ENCODE measurements around the gene SLC7A4. TPM values are rescaled to one million over a fixed set of nuclear protein-coding genes. Genes with fewer than 3 reads are reported as not detected.
"Not testable (repeated sequence)": the region's sequence is repeated elsewhere in the genome, so short reads cannot be mapped to it uniquely, and the experiment has no call there.

SLC7A4 gene
- total RNA-seq, 4 donors from 2014 or later, result 2.5 to 11.7 (median 4.5) TPM

DNA sequence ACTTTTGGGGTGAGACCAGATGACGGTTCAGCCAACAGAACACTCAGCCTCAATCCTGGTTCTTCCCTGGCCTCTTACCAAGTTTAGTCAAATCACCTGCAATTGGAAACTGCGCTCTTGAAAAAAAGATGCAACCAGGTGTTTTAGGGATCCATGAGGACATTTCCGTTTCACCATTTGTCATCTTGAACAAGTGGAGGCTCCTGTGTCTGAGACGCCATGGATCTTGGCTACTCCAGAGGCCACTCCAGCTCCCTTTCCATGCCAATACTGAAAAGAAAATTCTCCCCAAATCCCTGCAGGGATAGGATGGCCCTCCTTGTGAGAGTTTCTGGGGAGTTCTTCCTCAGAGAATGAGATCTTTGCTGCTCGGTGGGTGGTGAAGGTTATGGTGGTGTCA is 41.1 kb upstream of the SLC7A4 start:
- H3K4me3 ChIP-seq, result no peak overlapping the region
- TF ChIP-seq CTCF (IDR thresholded peaks at IDR 0.05) (no peak), POLR2A (IDR thresholded peaks at IDR 0.05) (no peak)
- no peak overlapping the region for H3K27ac ChIP-seq
- H3K4me1 ChIP-seq, result peaks cover 0 to 26% (median 7%) of the 10 kb centered on the region in 3 donors
- intact Hi-C loops (cut with DNase I), result no loop called here
- no peaks in the 10 kb centered on the region for H3K36me3 ChIP-seq
- DNase-seq, result no peak
- H3K27me3 ChIP-seq, result peaks cover 0 to 3% (median 0%) of the 10 kb centered on the region in 4 donors
- H3K9me3 ChIP-seq, result no peaks in the 10 kb centered on the region
- WGBS, 2 donors, result 81 to 85% methylated on average over 4 to 5 of the region's 5 CpGs

DNA sequence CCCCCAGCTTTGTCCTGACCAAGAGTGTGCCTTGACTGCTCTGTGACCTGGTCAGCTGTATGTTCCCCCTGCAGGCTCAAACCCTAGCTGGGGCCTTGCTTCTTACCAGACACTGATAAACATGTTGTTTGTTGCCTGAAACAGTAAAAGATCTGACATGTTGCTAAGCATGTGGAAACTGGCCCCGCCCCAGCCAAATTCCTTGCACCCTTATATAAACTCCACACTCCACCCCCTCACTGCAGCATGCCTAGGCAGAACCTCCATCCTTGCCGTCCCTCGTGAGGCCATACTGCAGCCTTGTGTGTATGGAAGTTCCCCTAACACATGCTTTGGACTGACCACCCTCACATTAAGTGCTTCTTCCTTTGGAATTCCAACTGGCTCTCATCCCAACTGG is 40.7 kb upstream of the SLC7A4 start:
- Histone ChIP-seq H3K9me3 (no peaks in the 10 kb centered on the region), H3K27ac (peak overlapping the region in 3 of 4 donors; percentile 27 to 64 (median 53)), H3K4me1 (peaks cover 0 to 26% (median 7%) of the 10 kb centered on the region in 3 donors), H3K36me3 (no peaks in the 10 kb centered on the region), H3K27me3 (no peaks in the 10 kb centered on the region), H3K4me3 (no peak overlapping the region)
- 37 to 41% methylated on average over 3 of the region's 3 CpGs for WGBS, 2 donors
- intact Hi-C loops (cut with DNase I), result no loop called here
- TF ChIP-seq POLR2A (IDR thresholded peaks at IDR 0.05), result no peak
- TF ChIP-seq CTCF (IDR thresholded peaks at IDR 0.05), result no peak
- no peak for DNase-seq

GRCh38 chr22:21071796-21072195 is 39.4 kb upstream of the SLC7A4 start:
- 73 to 80% methylated on average over 7 to 8 of the region's 8 CpGs for WGBS, 2 donors
- intact Hi-C loops (cut with DNase I), result not testable (repeated sequence)

DNA sequence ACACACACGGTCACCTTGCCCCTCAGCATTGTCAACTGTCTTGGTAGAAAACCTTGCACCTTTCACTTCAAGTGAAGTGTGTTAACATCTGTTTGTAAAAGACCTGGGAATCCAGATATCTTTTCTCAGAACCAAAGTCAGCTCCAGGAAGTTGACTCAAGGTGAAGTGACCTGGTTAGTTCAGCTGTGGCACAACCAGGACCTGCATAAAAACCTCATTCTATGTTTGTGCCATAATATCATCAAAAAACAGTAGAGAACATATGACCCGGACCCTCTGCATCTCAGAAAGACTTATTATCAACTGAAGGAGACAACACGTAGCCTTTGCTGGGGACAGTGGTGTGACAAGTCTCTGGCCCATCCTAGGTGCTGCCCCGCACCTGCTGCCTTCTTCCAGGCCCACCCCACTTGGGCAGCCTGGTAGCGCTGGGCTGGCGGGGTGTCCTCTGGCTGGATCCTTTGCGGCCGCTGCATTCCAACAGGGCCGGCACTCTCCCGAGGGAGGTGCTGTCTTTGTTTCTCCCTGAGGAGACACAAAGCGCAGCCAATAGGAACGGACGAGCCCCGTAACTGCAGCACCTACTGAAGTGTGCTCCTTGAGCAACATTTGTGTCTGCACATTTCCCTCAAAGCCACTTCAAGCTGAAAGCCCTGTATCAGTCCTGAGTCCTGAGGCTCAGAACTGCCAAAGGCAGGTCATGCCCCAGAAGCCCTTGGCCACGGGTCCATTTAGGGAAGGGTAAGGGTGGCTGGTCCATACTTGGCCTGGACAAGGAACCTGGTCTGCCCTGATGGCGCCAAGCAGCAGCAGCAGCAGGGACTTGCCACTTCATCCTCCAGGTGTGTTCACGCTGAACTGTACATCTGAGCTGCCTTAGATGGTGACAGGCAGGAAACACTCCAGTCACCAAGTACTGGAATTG is 38.6 kb upstream of the SLC7A4 start:
- Histone ChIP-seq H3K4me3 (no peak overlapping the region), H3K9me3 (no peaks in the 10 kb centered on the region), H3K4me1 (peaks cover 0 to 26% (median 7%) of the 10 kb centered on the region in 3 donors), H3K27me3 (no peaks in the 10 kb centered on the region), H3K27ac (peak overlapping the region in 1 of 4 donors; percentile 1), H3K36me3 (no peaks in the 10 kb centered on the region)
- no peak for DNase-seq
- TF ChIP-seq CTCF (IDR thresholded peaks at IDR 0.05), result no peak
- 82 to 84% methylated on average over 4 to 13 of the region's 17 CpGs for WGBS, 2 donors
- intact Hi-C loops (cut with DNase I), result no loop called here

More at GRCh38 chr22:21071796-21072195, 39.4 kb upstream of the SLC7A4 start:
- not testable (repeated sequence) for H3K36me3 ChIP-seq, H3K4me3 ChIP-seq, H3K9me3 ChIP-seq, H3K27me3 ChIP-seq, DNase-seq
- peak overlapping the region in 1 of 4 donors; percentile 1 for H3K27ac ChIP-seq
- peaks cover 0 to 26% (median 7%) of the 10 kb centered on the region in 3 donors for H3K4me1 ChIP-seq

- Histone ChIP-seq H3K9me3 (no peaks in the 10 kb centered on the region), H3K27me3 (no peaks in the 10 kb centered on the region), H3K36me3 (no peaks in the 10 kb centered on the region), H3K4me3 (no peak overlapping the region), H3K27ac (no peak overlapping the region), H3K4me1 (peaks cover 0 to 26% (median 7%) of the 10 kb centered on the region in 3 donors)
- DNase-seq, result no peak
- 57 to 59% methylated on average over 5 of the region's 5 CpGs for WGBS, 2 donors
- TF ChIP-seq CTCF (IDR thresholded peaks at IDR 0.05), result no peak
- TF ChIP-seq POLR2A (IDR thresholded peaks at IDR 0.05), result no peak
- intact Hi-C loops (cut with DNase I), result no loop called here
Observed at GRCh38 chr22:21069375-21069774, 37.0 kb upstream of the SLC7A4 start.

All from esophagus squamous epithelium (tissue), 5 donors.